Neural cell (in vitro differentiated cells): ENCODE measurements around the gene BORCS5. TPM values are rescaled to one million over a fixed set of nuclear protein-coding genes. Genes with fewer than 3 reads are reported as not detected.

ENCODE experiments used
- H2AFZ ChIP-seq: fragments of 200-600, 300-800 bp; sonication (generic), shearing (Covaris generic); 2 replicates; pipeline ENCODE4 v1.6.0; 2014; ENCODE audit warnings: low read depth, mild to moderate bottlenecking, antibody characterized with exemption, low read length, moderate library complexity
- H3F3A ChIP-seq: fragments of 200-600 bp; shearing (Covaris generic); 2 replicates; pipeline ENCODE4 v1.6.1; 2016; ENCODE audit warnings: mild to moderate bottlenecking, moderate library complexity, mixed read lengths, antibody characterized with exemption, low read length; ENCODE audit not compliant: insufficient read depth, poor library complexity, severe bottlenecking
- H3K27ac ChIP-seq: fragments of 200-600, 300-800 bp; sonication (generic), shearing (Covaris generic); 2 replicates; pipeline ENCODE4 v1.5.1; 2014; ENCODE audit warnings: mild to moderate bottlenecking, low read length, moderate library complexity
- H3K27me3 ChIP-seq: fragments of 300-800, 200-600 bp; sonication (generic), shearing (Covaris generic); 2 replicates; pipeline ENCODE4 v1.6.0; 2014; ENCODE audit warnings: mild to moderate bottlenecking, low read depth, low read length, moderate library complexity; ENCODE audit not compliant: insufficient read depth
- H3K36me3 ChIP-seq: fragments of 300-800, 200-600 bp; sonication (generic), shearing (Covaris generic); 2 replicates; pipeline ENCODE4 v1.5.1; 2014; ENCODE audit warnings: mild to moderate bottlenecking, antibody characterized with exemption, low read length, moderate library complexity; ENCODE audit not compliant: insufficient read depth
- H3K4me2 ChIP-seq: fragments of 300-800, 200-600 bp; sonication (generic), shearing (Covaris generic); 2 replicates; pipeline ENCODE4 v1.6.0; 2014; ENCODE audit warnings: mild to moderate bottlenecking, low read length
- H3K4me3 ChIP-seq: fragments of 300-800, 200-600 bp; sonication (generic), shearing (Covaris generic); 2 replicates; pipeline ENCODE4 v1.5.1; 2014; ENCODE audit warnings: mild to moderate bottlenecking, low read length, moderate library complexity
- H3K79me2 ChIP-seq: fragments of 200-600 bp; shearing (Covaris generic); replicated peaks from 2 replicates; pipeline ENCODE4 v1.6.0; 2014; ENCODE audit warnings: mild to moderate bottlenecking, low read length, moderate library complexity; ENCODE audit not compliant: insufficient read depth
- H3K9ac ChIP-seq: fragments of 300-800, 200-600 bp; sonication (generic), shearing (Covaris generic); 2 replicates; pipeline ENCODE4 v1.6.1; 2016; ENCODE audit warnings: mild to moderate bottlenecking, low read length, mixed read lengths
- H3K9me2 ChIP-seq: fragments of 200-600 bp; shearing (Covaris generic); 2 replicates; pipeline ENCODE4 v1.6.1; 2016; ENCODE audit warnings: mild to moderate bottlenecking, low read length, mixed read lengths; ENCODE audit not compliant: insufficient read depth
- H3K9me3 ChIP-seq: fragments of 200-600, 300-800 bp; sonication (generic), shearing (Covaris generic); 2 replicates; pipeline ENCODE4 v1.6.1; 2016; ENCODE audit warnings: mild to moderate bottlenecking, mixed run types, low read length, moderate library complexity, mixed read lengths
- H4K20me1 ChIP-seq: fragments of 200-600 bp; shearing (Covaris generic); 2 replicates; pipeline ENCODE4 v1.6.1; 2016; ENCODE audit warnings: mild to moderate bottlenecking, mixed run types; ENCODE audit not compliant: insufficient read depth
- CTCF ChIP-seq: fragments of 450-650 bp; IDR thresholded peaks from 2 replicates; pipeline ENCODE4 v1.5.1; 2014; ENCODE audit warnings: antibody characterized with exemption, mild to moderate bottlenecking, moderate library complexity; ENCODE audit not compliant: poor library complexity, severe bottlenecking
- EP300 ChIP-seq: fragments of 450-650 bp; conservative IDR thresholded peaks from 2 replicates; pipeline ENCODE4 v1.6.1; 2014; ENCODE audit warnings: antibody characterized with exemption, mild to moderate bottlenecking, moderate library complexity; ENCODE audit not compliant: poor library complexity, severe bottlenecking
- EZH2 ChIP-seq: fragments of 200-600, 300-800 bp; shearing (Covaris generic), sonication (generic); IDR thresholded peaks from 2 replicates; pipeline ENCODE4 v1.6.1; 2014; ENCODE audit warnings: antibody characterized with exemption, low read length, borderline replicate concordance, mild to moderate bottlenecking; ENCODE audit not compliant: insufficient read depth, poor library complexity, severe bottlenecking
- MXI1 ChIP-seq: fragments of 450-650 bp; conservative IDR thresholded peaks from 2 replicates; pipeline ENCODE4 v1.6.1; 2014; ENCODE audit warnings: antibody characterized with exemption, mild to moderate bottlenecking; ENCODE audit not compliant: poor library complexity, severe bottlenecking
- POLR2AphosphoS5 ChIP-seq: IDR thresholded peaks from 2 replicates; pipeline ENCODE4 v1.6.1; 2012
- RAD21 ChIP-seq: fragments of 450-650 bp; conservative IDR thresholded peaks from 2 replicates; pipeline ENCODE4 v1.6.1; 2014; ENCODE audit warnings: antibody characterized with exemption, mild to moderate bottlenecking, moderate library complexity
- REST ChIP-seq: IDR thresholded peaks from 2 replicates; pipeline ENCODE4 v1.6.1; 2012; ENCODE audit warnings: borderline replicate concordance
- SMC3 ChIP-seq: fragments of 450-650 bp; conservative IDR thresholded peaks from 2 replicates; pipeline ENCODE4 v1.6.1; 2014; ENCODE audit warnings: antibody characterized with exemption, mild to moderate bottlenecking, moderate library complexity; ENCODE audit not compliant: poor library complexity
- TAF1 ChIP-seq: IDR thresholded peaks from 2 replicates; pipeline ENCODE4 v1.6.1; 2012; ENCODE audit warnings: low read depth
- polyA plus RNA-seq: library from polyadenylated mRNA; depleted of rRNA; stranded (reverse); fragments of >200 nt; gene quantifications from 2 replicates; pipeline ENCODE4 v1.2.3, GENCODE V29; 2014

The BORCS5 gene
- polyA plus RNA-seq, 1 donor from 2014 or later: 14.2 TPM

GRCh38 chr12:12482150-12482761 lies 125.4 kb downstream of the BORCS5 start:
- H3K36me3 ChIP-seq: peaks cover 4% of the 10 kb centered on the region
- no peak for TF ChIP-seq RAD21
- TF ChIP-seq POLR2AphosphoS5: no peak
- TF ChIP-seq EP300: no peak
- no peaks in the 10 kb centered on the region for H3K9me2 ChIP-seq

GRCh38 chr12:12482959-12483358 lies 126.1 kb downstream of the BORCS5 start:
- no peak for TF ChIP-seq CTCF
- no peak for TF ChIP-seq EZH2
- no peak for TF ChIP-seq EP300
- no peaks in the 10 kb centered on the region for H3K9me3 ChIP-seq
- H3K9me2 ChIP-seq: no peaks in the 10 kb centered on the region
- peaks cover 3% of the 10 kb centered on the region for H3K79me2 ChIP-seq
- no peak overlapping the region for H3K4me2 ChIP-seq
- no peak overlapping the region for H3K27ac ChIP-seq
- H3K9ac ChIP-seq: no peak overlapping the region
- H3F3A ChIP-seq: no peaks in the 10 kb centered on the region
- no peaks in the 10 kb centered on the region for H4K20me1 ChIP-seq
- peaks cover 4% of the 10 kb centered on the region for H3K36me3 ChIP-seq
- H3K4me3 ChIP-seq: no peak overlapping the region
- H2AFZ ChIP-seq: no peak overlapping the region
- no peaks in the 10 kb centered on the region for H3K27me3 ChIP-seq

More at GRCh38 chr12:12482150-12482761, 125.4 kb downstream of the BORCS5 start:
- Histone ChIP-seq H3F3A (no peaks in the 10 kb centered on the region), H4K20me1 (no peaks in the 10 kb centered on the region), H3K27ac (no peak overlapping the region), H2AFZ (no peak overlapping the region), H3K27me3 (no peaks in the 10 kb centered on the region), H3K9ac (no peak overlapping the region), H3K4me2 (no peak overlapping the region), H3K79me2 (peaks cover 3% of the 10 kb centered on the region), H3K4me3 (no peak overlapping the region), H3K9me3 (no peaks in the 10 kb centered on the region)

GRCh38 chr12:12483438-12483837 lies 126.6 kb downstream of the BORCS5 start:
- Histone ChIP-seq H3K4me3 (no peak overlapping the region), H2AFZ (no peak overlapping the region), H3K9me3 (no peaks in the 10 kb centered on the region), H3F3A (no peaks in the 10 kb centered on the region), H3K27me3 (no peaks in the 10 kb centered on the region), H3K9me2 (no peaks in the 10 kb centered on the region), H3K27ac (no peak overlapping the region), H4K20me1 (no peaks in the 10 kb centered on the region), H3K36me3 (peaks cover 4% of the 10 kb centered on the region), H3K4me2 (no peak overlapping the region), H3K79me2 (peaks cover 3% of the 10 kb centered on the region), H3K9ac (no peak overlapping the region)
- TF ChIP-seq EZH2: no peak
- no peak for TF ChIP-seq REST
- no peak for TF ChIP-seq SMC3
- TF ChIP-seq MXI1: no peak
- TF ChIP-seq TAF1: no peak
- no peak for TF ChIP-seq EP300
- TF ChIP-seq CTCF: no peak
- TF ChIP-seq RAD21: no peak
- TF ChIP-seq POLR2AphosphoS5: no peak
